GM21786 (cell line): ENCODE data around the gene SCN4B.

ENCODE experiments used
- ATAC-seq: cut with Tn5 transposase; IDR thresholded peaks from one replicate; pipeline ENCODE4 v1.9.1; 2021; ENCODE audit not compliant: unreplicated experiment

The SCN4B gene

DNA sequence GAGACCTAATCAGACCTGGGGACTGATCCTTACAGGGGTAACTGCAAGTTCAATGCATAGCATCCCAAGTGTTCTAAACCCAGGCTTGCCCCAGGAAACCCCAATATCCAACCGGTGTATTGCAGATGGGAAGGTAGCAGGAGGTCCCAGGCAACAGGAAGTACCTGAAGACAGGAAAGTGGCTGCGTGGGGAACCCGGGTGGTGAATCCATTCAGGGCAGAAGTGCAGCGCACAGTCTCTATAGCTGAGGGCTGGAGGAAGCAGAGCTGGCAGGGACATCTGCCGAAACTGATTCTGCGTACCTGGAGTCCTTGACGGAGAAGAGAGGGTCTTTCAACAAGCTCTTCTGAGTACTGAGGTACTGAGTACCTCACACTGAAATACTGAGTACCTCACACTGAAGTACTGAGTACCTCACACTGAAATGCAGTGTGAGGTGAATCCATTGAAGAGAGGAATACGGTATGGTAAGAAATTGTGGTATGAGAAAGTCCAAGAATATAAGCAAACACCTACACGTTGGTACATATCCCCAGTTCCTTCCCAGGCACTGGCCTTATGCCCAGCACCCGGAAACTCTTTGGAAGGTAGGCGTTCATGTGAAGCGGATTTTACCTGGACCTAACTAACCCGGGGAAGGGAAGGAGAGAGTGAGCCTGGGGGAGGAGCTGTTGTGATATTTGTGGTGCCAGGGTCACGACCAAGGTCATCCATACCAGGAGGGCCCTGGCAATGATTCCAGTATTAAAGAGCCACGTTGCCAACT is 20.1 kb downstream of the SCN4B start:
- no peak for ATAC-seq

DNA sequence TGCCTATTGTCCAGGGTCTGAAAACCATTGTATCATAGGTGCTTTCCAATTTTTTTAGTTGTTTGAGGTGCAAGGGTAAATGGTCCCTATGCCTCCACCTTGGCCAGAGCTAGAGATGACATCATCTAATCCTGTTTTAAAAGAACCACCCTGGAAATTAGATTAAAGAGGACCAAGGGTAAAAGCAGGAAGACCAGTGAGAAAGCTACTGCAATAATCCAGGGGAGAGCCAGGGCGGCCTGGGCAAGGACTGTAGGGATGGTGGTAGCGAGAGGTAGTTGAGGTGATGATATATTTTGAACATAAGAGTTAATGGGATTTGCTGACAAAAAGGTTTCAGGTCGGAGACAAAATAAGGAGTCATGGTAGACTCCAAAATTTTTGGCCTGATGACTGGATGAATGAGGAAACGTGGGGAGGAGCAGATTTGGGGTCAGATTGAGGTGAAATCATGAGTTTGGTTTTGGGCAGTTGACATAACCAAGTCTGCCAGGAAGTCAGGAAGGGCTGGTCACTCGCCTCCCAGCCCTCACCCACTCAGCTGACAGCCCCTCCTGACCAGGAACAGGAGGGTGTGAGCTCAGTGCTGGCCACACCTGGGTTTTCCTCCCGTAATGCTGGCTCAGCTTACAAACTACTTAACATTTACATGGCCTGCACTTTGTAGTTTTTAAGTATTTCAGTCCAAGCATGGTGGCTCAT is 23.0 kb downstream of the SCN4B start:
- no peak for ATAC-seq

DNA sequence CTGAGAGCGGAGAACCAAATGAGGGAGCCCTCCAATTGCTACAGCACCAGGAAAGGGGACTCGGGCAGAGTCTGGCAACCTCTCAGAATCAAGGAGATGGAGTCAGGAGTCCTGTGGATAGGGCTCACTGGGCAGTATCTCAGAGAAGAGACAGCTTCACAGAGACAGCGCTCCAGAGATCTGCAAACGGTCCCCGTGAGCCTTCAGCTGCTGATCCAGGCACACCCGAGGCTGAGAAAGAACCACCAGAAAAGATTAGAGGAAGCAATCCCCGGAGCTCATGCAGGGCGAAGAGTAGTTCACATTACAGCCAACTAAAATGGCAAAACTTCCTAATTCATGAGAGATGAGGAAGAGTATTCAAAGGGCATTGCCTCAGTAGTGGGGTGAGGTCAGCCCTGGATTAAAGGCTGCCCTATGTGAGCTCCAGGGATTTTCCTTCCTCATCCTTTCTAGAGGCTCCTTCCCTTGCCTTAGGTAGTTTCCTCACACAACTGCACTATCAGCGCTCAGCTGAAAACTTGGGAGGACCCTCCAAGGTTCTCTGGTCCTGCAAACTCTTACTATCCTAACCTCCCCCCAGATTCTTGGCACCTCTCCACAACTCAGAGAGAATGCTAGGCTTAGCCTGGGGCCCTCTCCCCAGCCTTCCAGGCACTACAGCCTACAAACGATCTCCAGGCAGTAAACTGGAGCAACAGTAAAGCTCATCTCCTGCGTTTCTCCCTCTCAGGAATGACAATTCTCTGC is 23.7 kb downstream of the SCN4B start:
- ATAC-seq, result no peak

DNA sequence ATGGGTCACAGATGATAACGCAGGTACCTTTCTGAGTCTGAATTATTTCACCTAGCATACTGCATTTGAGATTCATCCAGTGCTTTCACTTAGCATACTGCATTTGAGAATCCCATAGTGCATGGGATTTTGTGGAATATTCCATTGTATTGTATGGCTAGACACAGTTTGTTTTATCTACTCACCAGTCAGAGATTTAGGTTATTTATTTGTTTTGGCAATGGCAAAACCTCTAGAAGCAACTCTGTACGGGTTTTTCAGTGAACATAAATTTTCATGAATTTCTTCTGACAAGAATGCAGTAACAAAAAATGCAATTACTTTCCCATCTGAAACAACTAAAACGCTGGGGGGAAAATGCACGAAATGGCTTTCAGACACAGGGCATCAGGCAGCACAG is 24.3 kb downstream of the SCN4B start:
- ATAC-seq, result no peak

DNA sequence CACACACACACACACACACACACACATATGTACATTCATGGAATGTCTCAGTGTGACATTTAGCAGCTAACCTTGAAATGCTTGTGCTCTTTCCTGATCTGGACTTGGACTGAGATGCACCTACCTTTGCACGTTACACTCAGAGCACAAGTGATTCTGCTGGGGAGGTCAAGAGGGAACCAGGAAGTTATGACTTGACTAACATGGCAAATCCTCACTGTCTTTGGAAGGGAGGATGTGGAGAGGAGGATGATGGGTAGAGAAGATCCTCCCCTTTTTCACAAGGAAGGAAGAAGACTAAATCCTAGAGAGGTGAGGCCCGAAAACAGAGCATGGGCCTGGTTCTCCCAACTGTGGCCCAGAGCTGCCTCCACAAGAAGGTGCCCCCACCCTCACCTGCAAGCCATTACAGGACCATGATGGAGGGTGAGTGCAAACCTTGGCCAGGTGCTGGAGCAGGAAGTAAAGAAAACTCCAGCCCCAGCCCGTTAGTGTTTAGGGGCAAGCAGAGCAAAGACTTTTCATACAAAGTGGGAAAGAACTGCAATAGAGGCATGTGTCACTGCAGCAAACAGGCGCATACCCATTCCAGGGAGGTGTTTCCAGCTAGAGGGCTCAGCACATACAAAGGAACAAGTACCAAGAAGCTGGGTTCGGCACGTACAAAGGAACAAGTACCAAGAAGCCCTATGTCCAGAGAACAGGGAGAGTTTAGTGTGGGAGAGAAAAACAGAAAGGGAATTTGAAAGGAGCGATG is 26.4 kb downstream of the SCN4B start:
- no peak for ATAC-seq

DNA sequence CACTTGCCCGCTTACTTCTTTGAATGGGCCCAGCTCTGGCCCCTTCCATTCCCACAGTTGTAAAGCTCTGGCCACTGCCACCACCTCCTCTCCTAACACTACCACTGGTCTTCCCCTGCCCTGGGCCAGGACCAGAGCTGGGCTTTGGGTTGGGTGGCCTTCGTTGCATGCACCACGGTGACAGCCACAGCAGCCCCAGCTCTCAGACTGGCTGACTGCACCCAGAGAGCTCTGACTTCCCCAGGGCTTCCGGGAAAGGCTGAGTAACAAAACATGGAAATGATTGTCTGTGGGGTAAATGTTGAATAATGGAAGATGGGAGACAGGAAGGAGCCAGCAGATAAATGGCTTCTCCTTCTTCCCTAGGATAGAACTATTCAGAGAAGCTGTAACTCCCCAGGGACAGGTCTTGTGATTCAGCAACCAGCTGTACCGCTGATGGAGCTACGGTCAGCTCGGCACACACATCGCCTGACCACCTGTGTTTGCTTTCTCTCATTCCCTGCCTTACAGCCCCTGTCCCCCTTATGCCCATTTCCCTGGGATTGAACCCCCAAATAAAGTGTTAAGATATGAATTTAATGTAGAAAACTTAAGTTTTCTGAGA is 27.6 kb downstream of the SCN4B start:
- ATAC-seq, result no peak

DNA sequence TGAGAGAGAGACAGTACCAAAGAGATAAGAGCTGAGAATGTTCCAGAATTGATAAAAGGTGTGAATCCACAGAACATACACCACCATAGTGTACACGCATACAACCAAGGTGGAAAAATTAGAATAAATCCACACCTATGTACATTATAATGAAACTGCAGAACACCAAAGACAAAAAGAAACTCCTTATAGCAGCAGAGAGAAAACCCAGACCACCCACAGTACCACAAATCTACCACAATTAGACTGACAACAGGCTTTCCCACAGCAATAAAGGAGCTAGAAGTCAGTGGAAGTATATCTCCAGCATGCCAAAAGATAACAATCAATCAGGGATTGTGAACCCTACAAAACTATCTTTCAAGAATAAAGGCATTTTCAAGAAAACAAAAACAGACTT is 31.8 kb downstream of the SCN4B start:
- no peak for ATAC-seq

DNA sequence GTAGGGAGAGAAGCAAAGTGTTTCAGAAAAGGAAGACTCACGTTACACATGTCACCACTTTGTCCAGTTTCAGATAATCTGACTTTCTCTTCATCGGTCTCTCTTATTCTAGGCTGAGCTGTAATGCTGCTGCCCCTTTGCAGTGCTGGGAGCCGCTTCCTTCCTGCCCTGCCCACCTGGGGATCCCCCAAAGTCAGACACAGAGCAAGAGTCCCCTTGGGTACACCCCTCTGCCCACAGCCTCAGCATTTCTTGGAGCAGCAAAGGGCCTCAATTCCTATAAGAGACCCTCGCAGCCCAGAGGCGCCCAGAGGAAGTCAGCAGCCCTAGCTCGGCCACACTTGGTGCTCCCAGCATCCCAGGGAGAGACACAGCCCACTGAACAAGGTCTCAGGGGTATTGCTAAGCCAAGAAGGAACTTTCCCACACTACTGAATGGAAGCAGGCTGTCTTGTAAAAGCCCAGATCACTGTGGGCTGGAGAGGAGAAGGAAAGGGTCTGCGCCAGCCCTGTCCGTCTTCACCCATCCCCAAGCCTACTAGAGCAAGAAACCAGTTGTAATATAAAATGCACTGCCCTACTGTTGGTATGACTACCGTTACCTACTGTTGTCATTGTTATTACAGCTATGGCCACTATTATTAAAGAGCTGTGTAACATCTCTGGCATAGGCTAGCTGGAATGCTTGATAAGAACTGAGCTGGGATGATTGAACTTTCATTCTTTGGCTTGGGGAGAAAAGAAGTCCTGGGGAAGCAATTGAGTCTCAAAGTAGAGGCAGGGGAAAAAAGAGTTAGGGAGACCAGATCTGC is 34.6 kb downstream of the SCN4B start:
- ATAC-seq, result no peak

DNA sequence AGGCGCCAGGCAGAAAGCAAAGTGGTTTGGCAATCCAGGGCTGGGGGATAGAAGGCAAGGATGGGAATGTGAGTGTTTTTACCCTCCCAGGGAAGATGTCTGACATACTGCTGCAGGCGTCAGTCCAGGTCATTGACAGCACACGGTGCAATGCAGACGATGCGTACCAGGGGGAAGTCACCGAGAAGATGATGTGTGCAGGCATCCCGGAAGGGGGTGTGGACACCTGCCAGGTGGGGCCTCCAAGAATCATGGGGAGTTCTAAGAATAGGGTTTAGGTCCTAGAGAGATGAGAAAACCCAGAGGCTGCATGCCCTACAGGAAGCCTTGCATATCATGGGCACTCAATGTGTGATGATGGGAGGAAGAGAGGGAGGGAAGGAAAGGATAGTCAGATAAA is 37.6 kb downstream of the SCN4B start:
- ATAC-seq, result no peak

DNA sequence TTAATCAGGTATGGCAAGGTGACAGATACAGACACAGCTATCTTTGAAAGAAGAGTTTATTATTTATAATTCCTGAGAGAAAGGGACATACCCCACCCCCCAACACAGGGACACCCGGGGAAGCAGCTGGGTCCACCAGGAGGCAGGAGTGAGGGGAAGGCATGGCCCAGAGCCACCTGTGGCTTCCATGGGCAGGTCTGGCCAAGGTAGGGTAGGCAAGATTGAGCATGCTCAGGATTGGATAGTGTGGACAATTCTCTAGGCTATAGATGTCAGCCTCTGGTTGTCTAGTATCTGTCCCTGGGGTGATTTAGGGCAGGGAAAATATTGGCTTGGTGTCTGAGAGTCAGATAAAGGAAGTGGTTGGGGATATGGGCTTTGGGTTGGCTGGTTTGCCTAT is 38.4 kb downstream of the SCN4B start:
- no peak for ATAC-seq

DNA sequence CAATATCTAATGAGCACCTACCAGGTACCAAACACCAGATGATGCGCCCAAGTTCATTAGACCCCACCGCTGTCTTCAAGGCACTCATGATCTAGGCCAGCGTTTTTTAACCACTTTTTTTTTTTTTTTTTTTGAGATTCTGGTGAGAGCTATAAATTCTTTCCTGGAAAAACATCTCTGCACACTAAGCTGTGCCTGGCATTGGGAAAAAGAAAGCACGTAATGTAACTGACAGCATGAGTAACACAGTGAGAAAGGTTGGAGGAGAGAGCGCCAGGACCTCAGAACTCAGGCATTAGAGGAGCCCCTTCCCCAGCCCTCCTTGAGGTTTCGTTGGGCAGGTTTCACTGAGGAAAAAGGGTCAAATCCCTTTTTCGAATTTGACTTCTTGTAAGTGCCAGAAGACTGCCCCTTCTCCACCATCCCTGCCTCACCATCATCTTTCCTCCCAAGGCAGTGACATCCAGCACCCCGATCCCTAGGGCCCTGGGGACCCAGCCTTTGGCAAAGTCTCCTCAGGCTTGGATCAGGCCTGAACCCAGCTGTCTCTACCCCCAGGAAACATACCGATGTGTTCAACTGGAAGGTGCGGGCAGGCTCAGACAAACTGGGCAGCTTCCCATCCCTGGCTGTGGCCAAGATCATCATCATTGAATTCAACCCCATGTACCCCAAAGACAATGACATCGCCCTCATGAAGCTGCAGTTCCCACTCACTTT is 39.8 kb downstream of the SCN4B start:
- ATAC-seq, result no peak

DNA sequence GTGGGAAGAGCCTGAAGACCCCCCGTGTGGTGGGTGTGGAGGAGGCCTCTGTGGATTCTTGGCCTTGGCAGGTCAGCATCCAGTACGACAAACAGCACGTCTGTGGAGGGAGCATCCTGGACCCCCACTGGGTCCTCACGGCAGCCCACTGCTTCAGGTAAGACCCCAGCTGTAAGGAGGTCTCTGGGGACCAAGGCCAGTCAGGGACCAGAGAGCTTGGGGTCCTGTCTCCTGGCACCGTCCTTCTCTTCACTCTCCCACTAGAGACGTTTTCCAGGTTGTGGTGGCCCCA is 40.9 kb downstream of the SCN4B start:
- ATAC-seq, result no peak

DNA sequence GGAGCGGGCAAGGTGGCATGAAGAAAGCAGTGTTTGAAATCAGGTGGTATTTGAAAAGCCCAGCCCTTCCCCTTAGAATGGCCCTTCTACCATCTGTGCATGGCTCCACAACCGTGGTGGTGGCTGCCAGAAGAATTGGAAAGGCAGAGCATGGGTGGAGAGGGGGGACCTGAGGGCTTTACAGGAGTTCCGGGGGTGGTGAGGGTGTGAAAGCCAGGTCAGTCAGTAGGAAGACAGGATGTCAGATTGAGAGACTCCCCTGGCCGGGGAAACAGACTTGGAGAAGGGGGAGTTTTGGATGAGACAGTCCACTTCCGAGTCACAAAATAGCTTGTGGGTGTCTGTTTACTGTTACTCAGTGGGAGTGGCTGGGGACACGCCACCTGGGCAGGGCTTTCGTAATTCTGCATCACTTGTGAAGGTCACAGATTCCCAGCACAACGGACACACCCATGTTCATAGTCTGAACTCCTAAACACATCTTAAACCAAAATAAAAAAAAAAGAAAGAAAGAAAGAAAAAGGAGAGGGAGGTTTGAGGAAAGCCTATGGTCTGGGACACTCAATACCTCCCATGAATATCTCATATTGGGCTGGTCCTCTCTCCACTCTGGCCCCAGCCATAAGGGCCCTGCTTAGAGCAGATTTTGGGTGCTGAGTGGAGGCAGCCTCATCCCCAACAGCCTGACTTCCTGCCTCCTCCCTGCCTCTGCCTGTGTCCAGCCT is 41.4 kb downstream of the SCN4B start:
- ATAC-seq, result no peak

DNA sequence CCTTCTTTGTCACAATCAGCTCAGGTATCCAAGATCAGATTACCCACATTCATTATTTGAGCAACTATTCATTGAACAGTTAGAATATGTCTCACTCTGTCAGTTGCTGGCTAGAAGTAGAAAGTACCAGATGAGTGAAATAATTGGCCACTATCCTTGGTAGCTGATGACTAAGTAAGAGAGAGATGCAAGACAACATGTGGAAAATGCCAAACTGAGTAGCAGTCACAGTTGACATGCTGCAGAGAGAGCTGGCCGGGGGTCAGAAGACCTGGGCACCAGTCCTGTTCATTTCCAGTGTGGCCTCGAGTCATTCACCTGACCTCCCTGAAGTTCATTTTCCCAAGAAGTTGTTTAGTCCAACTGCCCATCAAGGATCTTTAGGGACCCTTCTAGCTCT is 43.4 kb downstream of the SCN4B start:
- ATAC-seq, result no peak

DNA sequence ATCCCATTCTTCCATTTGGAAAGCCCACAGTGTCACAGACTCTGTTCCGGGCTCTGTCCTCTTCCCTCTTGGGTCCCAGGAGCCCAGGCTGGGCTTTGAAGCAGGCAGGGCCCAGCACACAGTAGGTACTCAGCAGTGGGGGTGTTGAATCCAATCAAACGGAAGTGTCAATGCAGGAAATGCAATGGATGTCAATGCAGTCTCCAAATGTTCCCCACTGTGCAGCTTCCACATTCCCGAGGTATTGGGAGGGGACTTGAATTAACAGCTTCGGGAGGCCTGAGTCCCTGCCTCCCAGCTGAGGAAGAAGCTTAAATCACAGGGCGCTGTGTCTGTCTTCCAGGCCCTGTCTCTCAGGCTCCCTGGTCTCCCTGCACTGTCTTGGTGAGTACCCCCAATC is 44.1 kb downstream of the SCN4B start:
- ATAC-seq, result no peak

DNA sequence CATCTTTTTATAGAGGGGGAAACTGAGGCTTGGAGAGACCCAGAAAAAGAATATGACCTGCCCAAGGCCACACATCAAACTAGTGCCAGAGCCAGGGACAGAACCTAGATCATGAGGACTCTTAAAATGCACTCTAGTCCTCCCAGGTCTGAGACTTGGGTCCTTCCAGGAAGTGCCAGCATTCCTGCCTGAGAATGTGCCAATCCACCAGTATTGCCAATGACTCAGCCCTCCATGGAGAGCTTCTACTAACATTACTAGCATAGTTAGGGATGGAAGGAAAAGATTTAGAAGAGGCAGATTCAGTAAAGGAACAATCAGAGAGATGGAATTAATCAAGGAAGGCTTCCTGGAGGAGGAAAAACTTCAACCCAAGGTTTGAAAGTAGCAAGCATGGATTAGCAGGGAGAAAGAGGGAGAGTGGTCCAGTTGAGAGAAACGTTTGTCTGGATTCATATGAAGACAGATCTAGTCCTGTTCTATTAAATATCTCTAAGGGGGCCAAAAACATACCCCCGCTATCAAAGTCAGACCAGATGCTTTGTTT is 45.8 kb downstream of the SCN4B start:
- no peak for ATAC-seq

DNA sequence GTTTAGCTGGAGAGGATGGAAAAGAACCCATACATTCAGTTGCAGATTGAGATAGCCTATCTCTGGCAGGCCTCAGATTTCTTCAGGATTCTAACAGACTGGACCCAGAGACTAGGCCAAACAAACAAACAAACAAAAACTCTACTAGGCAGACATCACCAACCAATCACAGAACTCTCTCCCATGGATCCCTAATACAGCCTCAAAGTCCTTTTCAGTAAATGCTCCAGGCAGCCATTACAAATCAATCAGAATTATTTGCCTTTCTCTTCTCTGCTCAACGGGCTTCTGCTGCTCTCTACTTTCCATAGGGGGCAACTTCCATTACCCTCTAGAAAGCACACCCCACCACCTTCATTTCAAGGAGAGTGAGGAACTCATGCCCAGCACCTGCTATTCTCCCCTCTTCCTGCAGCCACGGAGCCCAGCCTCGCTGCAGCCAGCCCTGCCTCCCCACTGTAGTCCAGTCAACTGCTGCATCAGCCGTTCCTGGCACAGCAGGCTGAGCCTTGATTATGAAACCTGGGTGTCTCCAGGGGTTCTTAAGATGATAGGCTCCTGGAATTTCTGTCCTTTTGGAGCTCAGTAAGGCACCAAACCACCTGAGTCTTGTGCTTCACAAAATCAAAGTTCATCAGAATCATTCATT is 46.8 kb downstream of the SCN4B start:
- ATAC-seq, result no peak

DNA sequence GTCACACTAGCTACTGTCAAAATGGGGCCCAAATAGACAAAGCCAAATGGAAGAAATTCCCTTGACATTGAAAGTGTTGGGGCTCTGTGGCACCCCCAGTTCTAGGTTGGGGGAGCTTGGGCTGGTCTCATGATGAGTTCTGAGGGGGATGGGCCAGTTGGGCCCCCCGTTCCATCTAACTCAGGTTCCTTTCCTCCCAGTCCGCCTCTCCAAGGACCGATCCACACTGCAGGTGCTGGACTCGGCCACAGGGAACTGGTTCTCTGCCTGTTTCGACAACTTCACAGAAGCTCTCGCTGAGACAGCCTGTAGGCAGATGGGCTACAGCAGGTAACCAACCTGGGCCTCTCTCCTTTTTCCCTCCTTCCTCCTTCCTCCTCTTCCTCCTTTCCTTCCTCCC is 48.1 kb downstream of the SCN4B start:
- ATAC-seq, result no peak
